ENCODE results near the gene IL36A.

IL36A gene

DNA sequence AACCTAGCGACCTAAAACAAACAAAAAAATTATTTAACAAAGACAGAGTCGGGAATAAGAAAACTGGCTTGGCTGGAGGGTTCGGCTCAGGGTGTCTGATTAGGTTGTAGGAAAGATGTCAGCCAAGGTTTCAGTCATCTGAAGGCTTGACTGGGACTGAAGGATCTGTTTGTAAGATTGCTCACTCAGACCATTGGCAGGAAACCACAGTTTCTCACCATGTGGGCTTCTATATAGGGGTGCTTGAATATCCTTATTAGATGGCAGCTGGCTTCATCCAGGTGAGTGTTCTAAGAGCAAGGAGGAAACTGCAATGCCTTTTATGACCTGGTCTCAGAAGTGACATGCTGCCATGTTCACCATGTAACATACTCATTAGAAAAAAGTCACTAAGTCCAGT lies 48.4 kb downstream of the IL36A start:
- DNase-seq = no peak

GRCh38 chr2:113054066-113054465 lies 48.8 kb downstream of the IL36A start:
- no peak for DNase-seq

DNA sequence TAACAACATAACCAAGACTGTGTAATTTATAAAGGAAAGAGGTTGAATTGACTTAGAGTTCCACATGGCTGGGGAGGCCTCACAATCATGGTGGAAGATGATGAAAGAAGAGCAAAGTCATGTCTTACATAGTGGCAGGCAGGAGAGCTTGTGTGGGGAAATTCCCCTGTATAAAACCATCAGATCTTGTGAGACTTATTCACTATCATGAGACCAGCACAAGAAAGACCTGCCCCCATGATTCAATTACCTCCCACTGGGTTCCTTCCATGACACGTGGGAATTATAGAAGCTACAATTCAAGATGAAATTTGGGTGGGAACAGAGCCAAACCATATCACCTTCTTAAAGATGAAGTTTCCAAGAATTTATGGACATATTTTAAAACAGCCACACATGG lies 51.3 kb downstream of the IL36A start:
- DNase-seq = no peak

DNA sequence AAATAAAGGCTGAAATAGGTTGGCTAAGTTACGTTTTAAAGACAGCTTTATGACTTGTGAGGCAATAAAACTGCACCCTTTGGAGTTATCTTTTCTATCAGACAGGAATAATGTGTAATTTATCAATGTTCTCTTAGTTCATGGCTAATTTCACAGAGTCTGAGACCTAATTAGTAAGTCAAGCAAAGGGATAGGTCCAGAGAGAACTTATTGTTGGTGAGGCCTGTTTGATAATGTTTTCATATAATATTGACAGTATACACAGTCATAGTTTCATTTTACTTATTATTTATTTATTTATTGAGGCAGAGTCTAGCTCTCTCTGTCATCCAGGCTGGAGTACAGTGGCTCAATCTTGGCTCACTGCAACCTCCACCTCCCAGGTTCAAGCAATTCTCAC lies 51.9 kb downstream of the IL36A start:
- DNase-seq = no peak

All from KG1 (cell line).